Adipocyte (in vitro differentiated cells): ENCODE data around the gene CLDN6.

Source experiments
- DNase-seq: peaks from one replicate; pipeline ENCODE4 v3.0.0-alpha.2; 2015; ENCODE audit warnings: low read depth
- H3K27me3 ChIP-seq: replicated peaks from 2 replicates; pipeline ENCODE4 v1.7.0; 2013; ENCODE audit warnings: mild to moderate bottlenecking, low read length, moderate library complexity; ENCODE audit not compliant: control insufficient read depth, insufficient read depth
- H3K36me3 ChIP-seq: 2 replicates; pipeline ENCODE4 v1.7.0; 2013; ENCODE audit warnings: low read length, mild to moderate bottlenecking, moderate library complexity; ENCODE audit not compliant: control insufficient read depth, insufficient read depth, severe bottlenecking
- H3K4me1 ChIP-seq: 2 replicates; pipeline ENCODE4 v1.7.0; 2013; ENCODE audit warnings: mild to moderate bottlenecking, low read length, moderate library complexity; ENCODE audit not compliant: control insufficient read depth, insufficient read depth
- H3K4me3 ChIP-seq: 2 replicates; pipeline ENCODE4 v1.7.0; 2013; ENCODE audit warnings: mild to moderate bottlenecking, low read length, moderate library complexity
- H3K9ac ChIP-seq: 2 replicates; pipeline ENCODE4 v1.7.0; 2013; ENCODE audit warnings: mild to moderate bottlenecking, low read length, moderate library complexity
- H3K9me3 ChIP-seq: 2 replicates; pipeline ENCODE4 v1.7.0; 2013; ENCODE audit warnings: mild to moderate bottlenecking, low read length, moderate library complexity; ENCODE audit not compliant: control insufficient read depth

Gene CLDN6

GRCh38 chr16:2971985-2972784 is 45.8 kb downstream of the CLDN6 start:
- DNase-seq = no peak
- H3K4me1 ChIP-seq = peaks cover 4% of the 10 kb centered on the region

GRCh38 chr16:2971134-2971984 is 46.6 kb downstream of the CLDN6 start:
- Histone ChIP-seq H3K9ac (no peak overlapping the region), H3K27me3 (peaks cover 10% of the 10 kb centered on the region), H3K9me3 (no peaks in the 10 kb centered on the region), H3K4me1 (peaks cover 4% of the 10 kb centered on the region), H3K4me3 (no peak overlapping the region), H3K36me3 (no peaks in the 10 kb centered on the region)
- no peak for DNase-seq

More at GRCh38 chr16:2971985-2972784, 45.8 kb downstream of the CLDN6 start:
- no peaks in the 10 kb centered on the region for H3K9me3 ChIP-seq
- peaks cover 10% of the 10 kb centered on the region for H3K27me3 ChIP-seq
- H3K4me3 ChIP-seq = no peak overlapping the region
- no peaks in the 10 kb centered on the region for H3K36me3 ChIP-seq
- no peak overlapping the region for H3K9ac ChIP-seq

- Histone ChIP-seq H3K36me3 (no peaks in the 10 kb centered on the region), H3K9me3 (no peaks in the 10 kb centered on the region), H3K27me3 (peaks cover 18% of the 10 kb centered on the region), H3K4me1 (peaks cover 4% of the 10 kb centered on the region), H3K4me3 (peak overlapping the region; percentile 81), H3K9ac (no peak overlapping the region)
- no peak for DNase-seq
Measured at GRCh38 chr16:2970563-2970962, 47.4 kb downstream of the CLDN6 start.

- Histone ChIP-seq H3K4me3 (peak overlapping the region; percentile 81), H3K9me3 (no peaks in the 10 kb centered on the region), H3K27me3 (peaks cover 19% of the 10 kb centered on the region), H3K9ac (peak overlapping the region; percentile 62), H3K4me1 (peaks cover 4% of the 10 kb centered on the region), H3K36me3 (no peaks in the 10 kb centered on the region)
- DNase-seq = peak; percentile 59
Measured at GRCh38 chr16:2969545-2970521, 48.1 kb downstream of the CLDN6 start.

- H3K36me3 ChIP-seq = no peaks in the 10 kb centered on the region
- DNase-seq = peak; percentile 93
- peaks cover 19% of the 10 kb centered on the region for H3K27me3 ChIP-seq
Measured at GRCh38 chr16:2968738-2969544, 49.0 kb downstream of the CLDN6 start, which contains the start of gene PAQR4. PAQR4 (plus strand) TSS chr16:2969348; CDS start chr16:2969675, 327 bp downstream.

GRCh38 chr16:2968368-2968737 is 49.6 kb downstream of the CLDN6 start:
- Histone ChIP-seq H3K9me3 (no peaks in the 10 kb centered on the region), H3K27me3 (peaks cover 19% of the 10 kb centered on the region), H3K4me1 (peaks cover 7% of the 10 kb centered on the region), H3K4me3 (peak overlapping the region; percentile 81), H3K9ac (no peak overlapping the region), H3K36me3 (no peaks in the 10 kb centered on the region)
- DNase-seq = no peak

More at GRCh38 chr16:2968738-2969544, 49.0 kb downstream of the CLDN6 start, which contains the start of gene PAQR4:
- no peaks in the 10 kb centered on the region for H3K9me3 ChIP-seq
- H3K4me1 ChIP-seq = peaks cover 4% of the 10 kb centered on the region
- H3K4me3 ChIP-seq = peak within 1 kb of the TSS; percentile 81
- H3K9ac ChIP-seq = peak within 1 kb of the TSS; percentile 62

GRCh38 chr16:2967721-2968161 is 50.2 kb downstream of the CLDN6 start:
- Histone ChIP-seq H3K27me3 (peaks cover 22% of the 10 kb centered on the region), H3K4me1 (peaks cover 7% of the 10 kb centered on the region)

GRCh38 chr16:2967211-2967631 is 50.8 kb downstream of the CLDN6 start:
- no peak for DNase-seq
- no peak overlapping the region for H3K9ac ChIP-seq
- H3K36me3 ChIP-seq = no peaks in the 10 kb centered on the region
- peaks cover 7% of the 10 kb centered on the region for H3K4me1 ChIP-seq
- H3K9me3 ChIP-seq = no peaks in the 10 kb centered on the region
- no peak overlapping the region for H3K4me3 ChIP-seq
- H3K27me3 ChIP-seq = peaks cover 27% of the 10 kb centered on the region

More at GRCh38 chr16:2967721-2968161, 50.2 kb downstream of the CLDN6 start:
- no peaks in the 10 kb centered on the region for H3K36me3 ChIP-seq
- H3K9me3 ChIP-seq = no peaks in the 10 kb centered on the region
- no peak for DNase-seq
- H3K4me3 ChIP-seq = no peak overlapping the region
- H3K9ac ChIP-seq = no peak overlapping the region

- peaks cover 32% of the 10 kb centered on the region for H3K27me3 ChIP-seq
- DNase-seq = peak; percentile 20
- no peaks in the 10 kb centered on the region for H3K36me3 ChIP-seq
- no peak overlapping the region for H3K9ac ChIP-seq
- H3K4me1 ChIP-seq = peaks cover 7% of the 10 kb centered on the region
- no peak overlapping the region for H3K4me3 ChIP-seq
- H3K9me3 ChIP-seq = no peaks in the 10 kb centered on the region
Measured at GRCh38 chr16:2966808-2967191, 51.2 kb downstream of the CLDN6 start.
